GM13977 (cell line): ENCODE measurements around the gene ITFG1.
"Not testable (repeated sequence)": the region's sequence is repeated elsewhere in the genome, so short reads cannot be mapped to it uniquely, and the experiment has no call there.

Source experiments
- DNase-seq: peaks from one replicate; pipeline ENCODE4 v3.0.0; 2012; ENCODE audit warnings: low spot score
- in situ Hi-C: fragments of 300-500 bp; cut with MboI; formaldehyde crosslinking; loops from one replicate; pipeline ENCODE4 v1.12.0; 2022; ENCODE audit warnings: low sequenced_read_pairs, low pct_unique_long_range_greater_than_20kb, mixed read lengths, inconsistent platforms; ENCODE audit not compliant: unreplicated experiment
- TF ChIP-seq, protein P1 (sequence below): IDR thresholded peaks from 2 replicates; pipeline ENCODE4 v1.5.1; 2012; ENCODE audit warnings: mild to moderate bottlenecking, control low read depth; ENCODE audit not compliant: insufficient read depth; ENCODE audit errors: extremely low read depth, missing control alignments

Gene ITFG1

DNA sequence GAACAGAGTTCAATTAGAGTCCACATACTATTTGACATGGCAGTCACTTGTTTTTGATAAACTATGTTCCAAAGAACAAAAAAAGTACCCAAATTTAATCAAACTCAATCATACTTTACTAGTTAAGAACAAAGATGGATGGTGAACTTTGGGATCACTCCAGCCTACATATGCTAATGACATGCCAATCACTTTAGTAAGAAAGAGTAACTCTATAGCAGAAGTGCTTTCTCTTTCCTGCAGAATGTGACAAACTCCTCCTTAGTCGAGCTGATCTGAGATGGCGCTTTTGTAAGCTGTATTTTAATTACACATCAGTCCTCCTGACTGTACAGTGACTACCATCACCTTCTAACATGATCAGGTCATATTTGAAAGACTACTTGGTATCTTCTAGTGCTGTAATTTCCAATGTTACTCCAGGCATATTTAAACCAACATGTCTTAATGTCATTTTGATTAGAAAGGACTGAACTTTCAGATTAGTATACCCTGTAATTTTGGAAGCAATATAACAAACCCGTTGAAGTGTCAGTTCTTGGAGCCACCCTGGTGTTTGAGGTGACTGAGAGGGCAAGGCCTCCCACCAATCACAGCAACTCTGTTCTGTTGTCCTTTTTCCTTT is 321.2 kb downstream of the ITFG1 start:
- in situ Hi-C loops: loop anchor here (10.0 kb wide), 2 partner anchors 105 to 1015 kb away; partner anchors contain the start of gene ABCC12
- TF ChIP-seq, protein P1, sequence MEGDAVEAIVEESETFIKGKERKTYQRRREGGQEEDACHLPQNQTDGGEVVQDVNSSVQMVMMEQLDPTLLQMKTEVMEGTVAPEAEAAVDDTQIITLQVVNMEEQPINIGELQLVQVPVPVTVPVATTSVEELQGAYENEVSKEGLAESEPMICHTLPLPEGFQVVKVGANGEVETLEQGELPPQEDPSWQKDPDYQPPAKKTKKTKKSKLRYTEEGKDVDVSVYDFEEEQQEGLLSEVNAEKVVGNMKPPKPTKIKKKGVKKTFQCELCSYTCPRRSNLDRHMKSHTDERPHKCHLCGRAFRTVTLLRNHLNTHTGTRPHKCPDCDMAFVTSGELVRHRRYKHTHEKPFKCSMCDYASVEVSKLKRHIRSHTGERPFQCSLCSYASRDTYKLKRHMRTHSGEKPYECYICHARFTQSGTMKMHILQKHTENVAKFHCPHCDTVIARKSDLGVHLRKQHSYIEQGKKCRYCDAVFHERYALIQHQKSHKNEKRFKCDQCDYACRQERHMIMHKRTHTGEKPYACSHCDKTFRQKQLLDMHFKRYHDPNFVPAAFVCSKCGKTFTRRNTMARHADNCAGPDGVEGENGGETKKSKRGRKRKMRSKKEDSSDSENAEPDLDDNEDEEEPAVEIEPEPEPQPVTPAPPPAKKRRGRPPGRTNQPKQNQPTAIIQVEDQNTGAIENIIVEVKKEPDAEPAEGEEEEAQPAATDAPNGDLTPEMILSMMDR: no peak
- DNase-seq: no peak

DNA sequence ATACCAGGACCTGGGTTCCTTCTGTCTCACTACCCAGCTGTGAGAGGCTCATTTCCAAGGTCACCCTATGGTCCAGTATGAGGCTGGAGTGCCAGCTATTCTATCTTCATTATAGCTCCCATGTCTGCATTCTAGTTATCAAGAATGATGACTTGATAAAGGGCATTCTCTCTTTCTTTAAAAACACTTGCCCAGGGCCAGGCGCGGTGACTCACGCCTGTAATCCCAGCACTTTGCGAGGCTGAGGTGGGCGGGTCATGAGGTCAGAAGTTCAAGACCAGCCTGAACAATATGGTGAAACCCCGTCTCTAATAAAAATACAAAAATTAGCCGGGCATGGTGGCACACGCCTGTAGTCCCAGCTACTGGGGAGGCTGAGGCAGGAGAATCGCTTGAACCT is 322.9 kb downstream of the ITFG1 start:
- in situ Hi-C loops: loop anchor here (10.0 kb wide), 1 partner anchor 103 kb away; no protein-coding TSS in a partner anchor
- DNase-seq: not testable (repeated sequence)

DNA sequence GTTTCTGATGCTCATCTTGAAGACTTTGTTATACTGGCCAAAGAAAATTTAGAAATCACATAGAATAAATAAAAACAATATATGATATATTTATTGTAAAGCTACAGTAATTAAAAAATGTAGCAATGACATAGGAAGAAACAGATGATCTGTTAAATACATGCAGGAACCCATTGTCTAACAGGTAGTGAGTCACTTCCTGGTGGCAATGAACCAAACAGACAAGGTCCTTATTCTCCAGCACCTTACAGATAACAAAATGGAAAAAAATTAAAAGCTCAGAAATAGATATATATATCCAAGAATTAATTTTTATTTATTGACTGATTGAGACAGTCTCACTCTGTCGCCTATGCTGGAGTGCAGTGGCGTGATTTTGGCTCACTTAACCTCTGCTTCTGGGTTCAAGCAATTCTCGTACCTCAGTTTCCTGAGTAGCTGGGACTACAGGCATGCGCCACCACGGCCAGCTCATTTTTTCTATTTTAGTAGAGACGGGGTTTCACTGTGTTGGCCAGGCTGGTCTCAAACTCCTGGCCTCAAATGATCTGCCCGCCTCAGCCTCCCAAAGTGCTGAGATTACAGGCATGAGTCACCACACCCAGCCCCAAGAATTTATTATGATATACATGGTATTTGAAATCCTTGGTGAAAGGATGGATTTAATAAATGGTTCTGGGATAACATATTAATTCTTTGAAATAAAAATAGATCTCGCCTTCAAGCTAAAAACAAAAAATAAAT is 324.6 kb downstream of the ITFG1 start:
- no peak for DNase-seq
- TF ChIP-seq, protein P1: no peak
- in situ Hi-C loops: loop anchor here (10.0 kb wide), 1 partner anchor 101 kb away; no protein-coding TSS in a partner anchor

DNA sequence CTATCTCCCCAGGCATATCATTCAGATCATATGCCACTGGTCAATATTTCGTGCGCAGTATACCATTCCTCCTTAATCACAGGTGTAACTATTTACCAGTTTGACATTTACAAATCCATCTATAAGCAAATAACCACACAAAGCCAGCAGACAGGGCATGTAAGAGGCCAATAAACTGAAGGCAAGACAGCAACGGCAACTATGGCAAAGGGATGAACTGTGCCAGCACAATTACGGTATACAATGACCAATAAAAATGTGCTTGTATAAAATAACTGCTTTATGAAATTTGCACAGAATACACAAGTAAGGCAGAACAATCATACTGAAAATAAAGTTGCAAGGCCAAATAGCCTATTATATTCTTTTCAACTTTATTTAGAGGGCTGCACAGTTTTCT is 326.3 kb downstream of the ITFG1 start:
- in situ Hi-C loops: loop anchor here (10.0 kb wide), 1 partner anchor 100 kb away; no protein-coding TSS in a partner anchor
- TF ChIP-seq, protein P1: no peak
- no peak for DNase-seq

DNA sequence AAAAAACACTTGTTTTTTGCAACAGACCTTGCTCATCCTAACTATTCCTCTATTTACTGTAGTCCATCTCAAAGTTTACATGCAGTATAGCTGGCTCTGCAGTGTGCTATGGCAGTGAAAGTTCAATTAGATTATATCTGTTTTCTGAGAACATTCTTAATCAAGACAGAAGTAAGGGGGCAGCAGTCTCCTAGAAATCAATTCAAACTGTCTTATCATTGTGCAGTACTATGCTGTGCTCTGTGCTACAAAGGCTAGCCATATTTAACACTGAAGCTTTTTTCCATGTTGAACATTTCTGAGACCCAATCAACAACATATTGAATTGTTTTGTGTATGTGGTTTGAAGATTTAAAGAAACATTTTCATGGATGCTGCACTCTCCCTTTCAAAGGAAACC is 328.6 kb downstream of the ITFG1 start:
- in situ Hi-C loops: loop anchor here (10.0 kb wide), 1 partner anchor 98 kb away; no protein-coding TSS in a partner anchor
- TF ChIP-seq, protein P1: no peak
- DNase-seq: no peak

DNA sequence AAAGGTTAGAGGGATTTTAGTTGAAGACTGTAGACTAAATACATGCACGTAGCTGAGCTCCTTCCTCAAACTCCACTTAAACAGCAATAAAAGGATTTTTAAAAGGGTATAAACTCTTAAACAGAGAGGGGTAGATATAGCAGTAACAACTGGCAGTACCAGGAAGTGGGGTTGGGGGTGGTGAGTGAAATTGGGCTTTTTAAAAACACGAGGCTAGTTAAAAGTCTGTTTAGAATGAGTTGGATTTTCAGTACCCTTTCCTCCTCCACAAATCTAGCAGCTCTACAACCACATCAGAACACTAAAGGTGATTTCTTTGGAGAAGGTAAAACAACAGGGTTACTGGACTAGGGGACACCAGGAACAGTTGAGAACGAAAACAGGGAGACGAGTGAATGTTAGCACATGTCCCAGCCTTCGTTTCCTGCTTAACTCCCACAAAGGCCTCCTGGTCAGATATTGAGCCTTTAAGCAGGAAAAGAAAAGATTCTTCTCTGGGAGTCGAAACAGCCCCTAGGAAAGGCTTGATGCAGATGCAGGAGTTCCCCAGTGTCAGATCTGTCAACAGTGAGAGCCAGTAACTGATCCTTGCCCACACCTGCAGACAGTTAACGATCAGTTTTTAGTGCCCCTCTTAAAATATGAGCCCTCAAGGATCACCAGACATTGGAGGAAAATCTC is 331.0 kb downstream of the ITFG1 start:
- TF ChIP-seq, protein P1: no peak
- no peak for DNase-seq
- in situ Hi-C loops: loop anchor here (10.0 kb wide), 1 partner anchor 95 kb away; no protein-coding TSS in a partner anchor
